ENCODE results near the gene PTPMT1.

PTPMT1 gene

DNA sequence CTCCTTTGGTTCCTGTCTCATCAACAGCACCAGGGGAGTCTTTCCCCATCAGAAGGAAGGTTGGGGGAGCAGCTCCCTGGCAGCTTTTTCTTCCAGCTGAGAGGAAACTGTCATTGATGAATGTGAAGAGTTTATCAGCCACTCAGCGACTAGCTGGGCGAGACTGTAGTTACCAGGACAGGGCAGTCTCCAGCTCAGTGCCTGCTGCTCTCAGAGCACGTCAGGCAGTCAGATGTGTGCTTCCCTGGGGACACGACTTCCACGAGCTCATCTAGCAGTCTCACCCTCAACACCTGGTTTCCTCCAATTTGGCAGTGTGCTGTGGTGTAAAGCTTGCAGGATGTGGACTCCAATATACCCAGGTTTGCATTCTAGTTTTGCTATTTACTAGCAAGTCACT is 41.3 kb downstream of the PTPMT1 start:
- Histone ChIP-seq H3K4me3 (ENCODE audit: low read length) (no peak overlapping the region), H3K4me2 (ENCODE audit: low read length) (no peak overlapping the region), H3K27ac (ENCODE audit: low read depth, low read length) (no peak overlapping the region), H3K36me3 (ENCODE audit: control insufficient read depth, low read length) (no peaks in the 10 kb centered on the region), H3F3A (ENCODE audit: control insufficient read depth, insufficient read depth) (no peaks in the 10 kb centered on the region), H3K9me2 (replicated peaks; ENCODE audit: control insufficient read depth, low read length) (no peaks in the 10 kb centered on the region), H3K9me3 (ENCODE audit: control insufficient read depth, insufficient read depth, low read length) (no peaks in the 10 kb centered on the region), H3K4me1 (ENCODE audit: control insufficient read depth, low read length) (peaks cover 10% of the 10 kb centered on the region), H3K27me3 (ENCODE audit: control insufficient read depth, low read length) (0 out of 2 replicates have a peak, but pooled peaks cover 2% of the 10 kb centered on the region), H4K20me1 (ENCODE audit: control insufficient read depth, insufficient read depth, low read depth, low read length) (no peaks in the 10 kb centered on the region), H3K79me2 (ENCODE audit: control insufficient read depth, low read length) (no peaks in the 10 kb centered on the region)
- TF ChIP-seq CTCF (IDR thresholded peaks at IDR 0.05; ENCODE audit: low read depth, low read length, poor library complexity, severe bottlenecking) (no peak), EZH2phosphoT487 (IDR thresholded peaks at IDR 0.05; ENCODE audit: borderline replicate concordance, low read length) (no peak)

DNA sequence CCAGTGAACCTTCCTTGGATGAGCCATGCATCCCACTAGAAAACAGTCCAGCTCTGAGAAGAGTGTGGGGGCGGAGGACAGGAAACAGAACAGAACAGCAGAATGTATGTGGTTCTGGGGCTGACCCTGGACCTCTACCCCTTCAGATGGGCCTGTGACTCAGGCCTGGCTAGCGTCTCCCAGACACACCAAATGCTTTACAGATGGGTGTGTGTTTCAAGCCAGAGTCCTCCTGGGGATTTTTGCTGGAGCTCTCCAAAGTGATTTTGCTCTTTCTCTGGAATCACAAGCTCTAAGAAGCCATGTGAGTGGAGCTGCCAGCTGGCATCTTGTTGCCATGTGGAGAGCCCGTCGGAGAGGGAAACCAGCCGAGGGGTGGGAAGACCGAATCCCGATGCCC is 42.0 kb downstream of the PTPMT1 start:
- TF ChIP-seq EZH2phosphoT487 (IDR thresholded peaks at IDR 0.05; ENCODE audit: borderline replicate concordance, low read length) (no peak), CTCF (IDR thresholded peaks at IDR 0.05; ENCODE audit: low read depth, low read length, poor library complexity, severe bottlenecking) (no peak)
- Histone ChIP-seq H3K79me2 (ENCODE audit: control insufficient read depth, low read length) (no peaks in the 10 kb centered on the region), H4K20me1 (ENCODE audit: control insufficient read depth, insufficient read depth, low read depth, low read length) (no peaks in the 10 kb centered on the region), H3K27me3 (ENCODE audit: control insufficient read depth, low read length) (0 out of 2 replicates have a peak, but pooled peaks cover 2% of the 10 kb centered on the region), H3K36me3 (ENCODE audit: control insufficient read depth, low read length) (no peaks in the 10 kb centered on the region), H3K4me2 (ENCODE audit: low read length) (no peak overlapping the region), H3K9me2 (replicated peaks; ENCODE audit: control insufficient read depth, low read length) (no peaks in the 10 kb centered on the region), H3K27ac (ENCODE audit: low read depth, low read length) (no peak overlapping the region), H3F3A (ENCODE audit: control insufficient read depth, insufficient read depth) (no peaks in the 10 kb centered on the region), H3K4me1 (ENCODE audit: control insufficient read depth, low read length) (peaks cover 16% of the 10 kb centered on the region), H3K4me3 (ENCODE audit: low read length) (no peak overlapping the region), H3K9me3 (ENCODE audit: control insufficient read depth, insufficient read depth, low read length) (no peaks in the 10 kb centered on the region)

- TF ChIP-seq EZH2phosphoT487 (IDR thresholded peaks at IDR 0.05; ENCODE audit: borderline replicate concordance, low read length) (no peak), CTCF (IDR thresholded peaks at IDR 0.05; ENCODE audit: low read depth, low read length, poor library complexity, severe bottlenecking) (no peak)
- Histone ChIP-seq H3K79me2 (ENCODE audit: control insufficient read depth, low read length) (no peaks in the 10 kb centered on the region), H3K9me2 (replicated peaks; ENCODE audit: control insufficient read depth, low read length) (no peaks in the 10 kb centered on the region), H3K4me1 (ENCODE audit: control insufficient read depth, low read length) (peaks cover 16% of the 10 kb centered on the region), H4K20me1 (ENCODE audit: control insufficient read depth, insufficient read depth, low read depth, low read length) (no peaks in the 10 kb centered on the region), H3K4me2 (ENCODE audit: low read length) (no peak overlapping the region), H3K9me3 (ENCODE audit: control insufficient read depth, insufficient read depth, low read length) (no peaks in the 10 kb centered on the region), H3K27me3 (ENCODE audit: control insufficient read depth, low read length) (0 out of 2 replicates have a peak, but pooled peaks cover 2% of the 10 kb centered on the region), H3K36me3 (ENCODE audit: control insufficient read depth, low read length) (no peaks in the 10 kb centered on the region), H3K4me3 (ENCODE audit: low read length) (no peak overlapping the region), H3F3A (ENCODE audit: control insufficient read depth, insufficient read depth) (peaks cover 2% of the 10 kb centered on the region; the same call in 1 of the 2 replicates), H3K27ac (ENCODE audit: low read depth, low read length) (no peak overlapping the region)
Measured at GRCh38 chr11:47609675-47610074, 44.3 kb downstream of the PTPMT1 start.

Data from DOHH2 (cell line).